Cerebellar cortex (tissue), 1 donor: ENCODE data around the gene ADH1C.
"Not testable (repeated sequence)": the region's sequence is repeated elsewhere in the genome, so short reads cannot be mapped to it uniquely, and the experiment has no call there.

Experiments used
- DNase-seq: peaks from one replicate; pipeline ENCODE4 v3.0.0-alpha.2; 2015; ENCODE audit warnings: low spot score

Gene ADH1C

DNA sequence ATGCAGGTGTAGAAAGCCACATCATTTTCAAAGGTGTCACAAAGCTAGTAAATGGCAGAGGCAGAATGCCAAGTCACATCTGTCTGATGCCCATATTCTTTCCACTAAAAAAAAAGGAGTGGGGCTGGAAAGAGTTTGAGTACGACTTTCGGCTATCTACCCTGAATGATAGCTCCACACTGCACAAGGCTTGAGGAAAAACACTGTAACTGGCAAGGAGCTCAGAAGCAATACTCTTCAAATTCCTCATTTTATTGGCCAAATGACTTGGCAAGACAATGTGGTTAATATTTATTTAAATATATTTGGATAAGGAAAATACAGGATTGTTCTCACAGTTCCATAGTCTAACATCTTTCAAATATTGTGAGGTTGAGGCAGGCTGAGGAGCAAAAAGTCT lies 5.4 kb upstream of the ADH1C start:
- DNase-seq = no peak

DNA sequence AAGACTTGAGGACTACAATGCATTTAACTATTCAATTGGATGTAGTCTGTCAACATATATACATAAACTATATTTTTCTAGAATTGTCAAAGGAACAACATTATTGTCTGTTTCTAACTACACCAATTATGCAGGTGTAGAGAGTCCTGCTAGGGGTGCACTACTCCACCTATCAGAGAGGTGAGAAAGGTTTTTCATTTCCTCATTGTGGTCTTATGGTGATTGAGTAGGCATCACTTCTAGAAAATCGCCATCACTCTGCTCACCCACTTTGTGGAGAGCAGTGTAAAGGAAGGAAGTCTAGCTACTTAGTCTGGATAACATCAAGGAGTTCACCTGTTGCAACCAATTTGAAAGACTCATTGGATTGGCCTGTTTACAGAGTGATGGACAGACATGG lies 4.4 kb upstream of the ADH1C start:
- no peak for DNase-seq

GRCh38 chr4:99356149-99356548 lies 3.6 kb upstream of the ADH1C start:
- not testable (repeated sequence) for DNase-seq

- no peak for DNase-seq
These were observed 1.1 kb downstream of the ADH1C start for GRCh38 chr4:99351487-99351886.

DNA sequence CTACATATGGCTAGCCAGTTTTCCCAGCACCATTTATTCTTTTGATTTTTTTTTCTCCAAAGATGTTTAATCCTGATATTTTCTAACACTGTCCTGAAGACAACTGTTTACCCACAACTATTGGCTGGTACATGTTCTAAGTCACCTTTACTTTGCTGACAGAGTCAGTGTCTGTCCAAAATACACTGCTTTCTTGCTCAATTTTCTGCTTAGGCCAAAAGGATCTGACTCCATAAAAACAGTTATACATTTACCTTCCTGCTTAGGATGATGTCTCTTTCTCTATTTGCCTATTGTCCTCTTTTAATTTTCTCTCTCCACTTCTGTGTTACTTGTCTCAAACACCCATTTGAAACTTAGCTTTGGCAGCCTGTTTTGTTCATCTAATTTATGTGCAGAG lies 3.2 kb downstream of the ADH1C start:
- no peak for DNase-seq

GRCh38 chr4:99342624-99343023 lies 9.9 kb downstream of the ADH1C start:
- DNase-seq = not testable (repeated sequence)

GRCh38 chr4:99341426-99341825 lies 11.1 kb downstream of the ADH1C start:
- no peak for DNase-seq

GRCh38 chr4:99339172-99339571 lies 13.4 kb downstream of the ADH1C start:
- DNase-seq = no peak

DNA sequence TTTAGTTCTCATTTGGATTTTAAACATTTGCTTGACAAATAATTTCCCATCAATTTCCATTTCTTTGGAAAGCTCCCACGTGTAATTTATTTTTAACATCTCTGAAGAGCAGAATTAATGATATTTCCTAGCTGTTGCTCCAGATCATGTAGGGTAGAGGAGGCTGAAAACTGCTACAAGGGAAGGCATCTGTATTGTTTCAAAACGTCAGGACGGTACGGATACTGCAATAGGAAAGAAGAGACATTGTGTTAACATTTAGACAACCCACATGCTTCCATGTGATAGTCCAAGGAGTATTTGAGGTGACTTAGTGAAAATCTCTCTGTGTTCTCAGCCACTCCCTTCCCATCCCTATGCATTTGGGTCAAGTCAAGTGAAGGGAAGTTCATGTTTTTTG lies 16.0 kb downstream of the ADH1C start:
- DNase-seq = no peak

DNA sequence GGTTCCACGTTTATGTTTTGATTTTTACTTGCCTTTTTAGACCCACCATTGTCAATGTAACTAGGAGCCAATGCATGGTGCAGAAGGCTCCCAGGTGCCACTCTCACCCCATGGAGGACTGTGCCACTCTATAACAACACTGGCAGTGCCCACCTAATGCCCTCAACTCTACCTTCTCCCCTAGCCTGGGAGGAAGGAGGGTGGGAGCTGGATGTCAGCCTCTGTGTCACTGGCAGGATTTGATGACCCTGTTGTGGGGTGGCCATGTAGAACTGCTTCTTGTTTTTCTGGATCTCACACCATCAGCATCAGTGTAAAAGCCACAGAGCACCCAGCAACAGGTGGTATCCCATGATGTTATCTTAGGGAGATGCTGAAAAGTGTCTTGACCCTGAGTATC lies 17.7 kb downstream of the ADH1C start:
- DNase-seq = no peak

- DNase-seq = no peak
These were observed 21.9 kb downstream of the ADH1C start for GRCh38 chr4:99330648-99331047.

- DNase-seq = no peak
These were observed 22.7 kb downstream of the ADH1C start for GRCh38 chr4:99329876-99330275.

- peak; percentile 48 for DNase-seq
These were observed 27.6 kb downstream of the ADH1C start for GRCh38 chr4:99324979-99325378.

DNA sequence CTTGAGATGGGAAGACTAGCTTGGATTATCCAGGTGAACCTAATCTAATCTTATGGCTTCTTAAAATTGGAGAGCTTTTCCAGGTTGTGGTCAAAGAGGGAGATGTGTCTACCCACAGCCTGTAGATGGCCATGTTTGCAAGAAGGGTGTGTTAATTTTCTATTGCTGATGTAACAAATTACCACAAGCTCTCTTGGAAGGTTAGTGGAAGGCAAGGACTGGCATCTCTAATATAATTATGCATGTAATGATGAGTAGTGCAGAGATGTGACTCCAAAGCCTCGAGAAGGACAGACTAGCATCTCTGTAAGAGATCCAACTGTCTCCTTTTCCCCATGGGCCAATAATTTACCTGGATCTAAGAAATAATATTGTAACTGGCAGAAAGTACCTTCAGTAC lies 28.2 kb downstream of the ADH1C start:
- DNase-seq = no peak

DNA sequence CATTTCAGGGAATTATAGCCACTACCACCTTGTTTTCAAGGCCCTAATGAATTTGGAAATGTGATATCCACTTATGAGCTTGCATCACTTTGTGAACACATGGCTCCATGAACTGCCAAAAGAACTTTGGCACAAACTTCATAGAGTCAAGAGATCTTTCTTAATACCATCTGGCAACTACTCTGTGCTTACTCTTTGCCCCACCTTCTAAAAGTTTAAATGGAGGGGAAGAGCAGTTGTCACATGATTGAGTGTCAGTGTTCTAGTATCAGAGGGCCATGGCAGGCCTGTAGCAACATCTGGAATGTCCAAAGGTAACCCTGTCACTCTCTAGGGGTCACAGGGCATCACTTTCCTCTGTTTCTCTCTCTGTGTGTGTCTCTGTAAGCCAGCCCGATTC lies 28.8 kb downstream of the ADH1C start:
- no peak for DNase-seq

DNA sequence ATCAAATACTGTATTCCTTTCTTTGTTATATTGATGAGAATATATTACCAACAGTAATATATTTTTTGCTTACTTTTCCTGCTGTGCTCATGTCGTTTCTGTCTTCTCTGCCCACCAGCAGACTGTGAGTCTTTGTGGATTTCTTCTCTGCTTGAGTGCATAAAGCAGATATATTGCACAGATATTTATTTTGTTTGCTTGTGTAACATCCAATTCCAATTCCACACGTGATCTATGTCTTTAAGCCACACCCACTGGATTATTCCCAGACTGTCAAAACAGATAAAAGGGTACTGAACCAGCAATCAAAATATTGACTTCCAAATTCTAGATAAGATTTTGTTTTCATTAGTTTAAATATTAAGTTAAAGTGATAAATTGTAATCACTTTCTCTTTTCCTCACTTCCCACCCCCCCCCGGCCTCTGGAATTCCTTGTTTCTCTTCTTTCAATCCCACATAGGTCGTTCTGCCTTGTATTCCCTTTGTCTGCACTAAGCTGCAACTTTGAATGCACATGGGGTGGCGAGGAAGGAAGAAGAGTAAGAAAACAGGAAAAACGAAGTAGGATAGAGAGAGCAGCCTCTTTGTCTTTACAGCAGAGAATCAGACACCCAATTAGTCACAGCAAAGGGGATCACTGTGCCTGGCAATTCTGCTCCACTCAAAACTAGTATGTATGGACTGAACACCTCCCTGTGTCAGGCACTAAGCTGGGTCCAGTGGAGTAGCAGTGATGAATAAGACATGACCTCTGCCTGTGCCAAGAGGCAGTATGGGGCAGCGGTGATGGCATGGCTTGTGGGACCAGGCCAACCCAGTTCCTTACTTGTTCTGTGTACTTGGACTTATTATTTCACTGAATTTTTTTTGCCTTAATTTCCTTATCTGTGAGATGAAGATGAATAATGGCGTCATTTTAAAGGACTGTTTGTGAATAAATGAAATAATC lies 31.0 kb downstream of the ADH1C start, which contains the start of gene ADH1B:
Gene ADH1B, minus strand, starts transcription at position 161 of the 951 bp plus-strand sequence. Its CDS starts 70 bp downstream, at position 91.
- no peak for DNase-seq

DNA sequence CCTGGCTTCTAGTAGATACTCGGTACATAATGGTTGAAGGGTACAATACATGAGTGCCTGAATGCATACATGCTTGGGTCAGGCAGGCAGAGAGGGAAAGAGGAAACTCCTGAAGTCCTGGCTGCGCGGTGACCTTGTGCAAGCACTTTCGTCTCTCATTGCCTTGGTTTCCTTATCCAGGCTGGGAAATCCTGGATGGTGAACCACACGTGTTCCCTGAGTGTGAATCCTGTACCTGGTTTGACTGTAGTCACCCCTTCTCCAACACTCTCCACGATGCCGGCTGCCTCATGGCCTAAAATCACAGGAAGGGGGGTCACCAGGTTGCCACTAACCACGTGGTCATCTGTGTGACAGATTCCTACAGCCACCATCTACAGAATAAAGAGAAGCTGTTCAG lies 34.7 kb downstream of the ADH1C start:
- DNase-seq = not testable (repeated sequence)

GRCh38 chr4:99317354-99317753 lies 35.2 kb downstream of the ADH1C start:
- no peak for DNase-seq

DNA sequence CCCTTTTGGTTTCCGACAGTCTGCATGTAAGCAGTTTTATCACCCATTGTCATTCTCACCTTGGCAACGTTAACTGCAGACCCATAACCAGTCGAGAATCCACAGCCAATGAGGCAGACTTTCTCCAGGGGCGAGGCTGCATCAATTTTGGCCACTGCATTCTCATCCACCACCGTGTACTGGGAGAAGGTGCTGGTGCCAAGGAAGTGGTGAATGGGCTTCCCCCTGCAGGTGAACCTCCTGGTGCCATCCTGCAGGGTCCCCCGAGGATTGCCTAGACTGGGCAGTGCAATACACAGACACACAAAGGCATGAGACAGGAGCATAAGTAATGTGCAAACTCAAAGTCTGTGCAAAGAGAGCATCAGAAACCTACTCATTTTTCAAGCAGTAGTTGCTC lies 36.7 kb downstream of the ADH1C start:
- DNase-seq = no peak

GRCh38 chr4:99314211-99314610 lies 38.3 kb downstream of the ADH1C start:
- no peak for DNase-seq

GRCh38 chr4:99310389-99310788 lies 42.2 kb downstream of the ADH1C start:
- no peak for DNase-seq

- no peak for DNase-seq
These were observed 46.7 kb downstream of the ADH1C start for GRCh38 chr4:99305638-99306400.
